IMR-90 (cell line): ENCODE data around the gene SLC18A3. TPM values are rescaled to one million over a fixed set of nuclear protein-coding genes. Genes with fewer than 3 reads are reported as not detected.

Experiments
- ATAC-seq: fragments of 200-7000 bp; cut with Tn5 transposase; 2 replicates; pipeline ENCODE4 v1.9.1; 2020; ENCODE audit warnings: low read depth, mild to moderate bottlenecking, moderate library complexity
- BruUV-seq: library from RNA; stranded (reverse); fragments of 400-500 nt; replicated peaks from 2 replicates; lab custom pipeline; 2021; lab: Mats Ljungman, UMichigan
- CTCF ChIA-PET: fragments of 300-600 bp; formaldehyde crosslinking; extraction: SDS; loops from one replicate; lab custom pipeline; 2021; ENCODE audit warnings: antibody characterized with exemption; lab: Yijun Ruan, JAX
- POLR2A ChIA-PET: fragments of 300-600 bp; sonication (Branson Sonifier 250); formaldehyde crosslinking; loops from one replicate; lab custom pipeline; 2022; ENCODE audit warnings: antibody characterized with exemption; ENCODE audit not compliant: unreplicated experiment; lab: Charles Lee
- DNase-seq: peaks from one replicate; pipeline ENCODE4 v3.0.0; 2013
- H2AFZ ChIP-seq: replicated peaks from 2 replicates; pipeline ENCODE3; 2013; ENCODE audit warnings: low read length, mild to moderate bottlenecking; ENCODE audit not compliant: poor library complexity
- H2AK5ac ChIP-seq: 2 replicates; pipeline ENCODE4 v1.6.1; 2013; ENCODE audit warnings: low read depth, low read length, inconsistent platforms
- H2AK9ac ChIP-seq: replicated peaks from 2 replicates; pipeline ENCODE3; 2013; ENCODE audit warnings: mild to moderate bottlenecking, low read depth, low read length, moderate library complexity; ENCODE audit not compliant: poor library complexity
- H2BK120ac ChIP-seq: 2 replicates; pipeline ENCODE4 v1.6.1; 2013; ENCODE audit warnings: low read depth, low read length, inconsistent platforms
- H2BK15ac ChIP-seq: 3 replicates; pipeline ENCODE4 v1.6.1; 2013; ENCODE audit warnings: low read depth, low read length, inconsistent platforms
- H2BK20ac ChIP-seq: 2 replicates; pipeline ENCODE4 v1.6.1; 2013; ENCODE audit warnings: low read depth, mild to moderate bottlenecking, inconsistent platforms, low read length, moderate library complexity
- H2BK5ac ChIP-seq: 2 replicates; pipeline ENCODE4 v1.6.1; 2013; ENCODE audit warnings: mild to moderate bottlenecking, low read depth, low read length, inconsistent platforms; ENCODE audit not compliant: poor library complexity, severe bottlenecking
- H3K14ac ChIP-seq: replicated peaks from 2 replicates; pipeline ENCODE4 v1.6.1; 2013; ENCODE audit warnings: low read depth, low read length, inconsistent platforms
- H3K18ac ChIP-seq: 2 replicates; pipeline ENCODE4 v1.6.1; 2013; ENCODE audit warnings: low read depth, low read length, control low read depth
- H3K23ac ChIP-seq: 2 replicates; pipeline ENCODE4 v1.6.1; 2013; ENCODE audit warnings: low read depth, low read length, inconsistent platforms
- H3K27ac ChIP-seq: 2 replicates; pipeline ENCODE4 v1.5.1; 2013; ENCODE audit warnings: mild to moderate bottlenecking, control low read depth, low read length; ENCODE audit not compliant: insufficient read depth
- H3K27me3 ChIP-seq: 2 replicates; pipeline ENCODE4 v1.6.1; 2013; ENCODE audit warnings: low read length; ENCODE audit not compliant: control insufficient read depth, insufficient read depth
- H3K36me3 ChIP-seq: 2 replicates; pipeline ENCODE4 v1.6.1; 2013; ENCODE audit warnings: low read length, mixed read lengths; ENCODE audit not compliant: control insufficient read depth, insufficient read depth
- H3K4ac ChIP-seq: 2 replicates; pipeline ENCODE4 v1.6.1; 2013; ENCODE audit warnings: low read depth, low read length, inconsistent platforms
- H3K4me1 ChIP-seq: 2 replicates; pipeline ENCODE4 v1.6.1; 2013; ENCODE audit warnings: low read length, mixed read lengths; ENCODE audit not compliant: control insufficient read depth, insufficient read depth
- H3K4me2 ChIP-seq: 2 replicates; pipeline ENCODE4 v1.6.1; 2013; ENCODE audit warnings: low read depth, mild to moderate bottlenecking, control low read depth, low read length, moderate library complexity
- H3K4me3 ChIP-seq: 2 replicates; pipeline ENCODE4 v1.5.1; 2013; ENCODE audit warnings: low read depth, mild to moderate bottlenecking, control low read depth, low read length, moderate library complexity; ENCODE audit not compliant: insufficient read depth
- H3K56ac ChIP-seq: 2 replicates; pipeline ENCODE4 v1.6.1; 2013; ENCODE audit warnings: low read length, inconsistent platforms; ENCODE audit not compliant: insufficient read depth; ENCODE audit errors: extremely low read depth
- H3K79me1 ChIP-seq, 2 experiments: 2 replicates each; pipeline ENCODE4 v1.6.1; 2013; ENCODE audit warnings: low read length in 2 of 2, inconsistent platforms in 1 of 2, low read depth in 1 of 2
- H3K9ac ChIP-seq: 2 replicates; pipeline ENCODE4 v1.6.1; 2013; ENCODE audit warnings: low read depth, low read length, control low read depth
- H3K9me1 ChIP-seq: 2 replicates; pipeline ENCODE4 v1.6.1; 2013; ENCODE audit warnings: low read length, inconsistent platforms; ENCODE audit not compliant: insufficient read depth
- H3K9me3 ChIP-seq: 2 replicates; pipeline ENCODE4 v1.6.1; 2013; ENCODE audit warnings: low read length; ENCODE audit not compliant: control insufficient read depth, insufficient read depth
- H4K20me1 ChIP-seq: 2 replicates; pipeline ENCODE4 v1.6.1; 2013; ENCODE audit warnings: low read length, inconsistent platforms; ENCODE audit not compliant: insufficient read depth
- H4K5ac ChIP-seq: 2 replicates; pipeline ENCODE4 v1.6.1; 2013; ENCODE audit warnings: mild to moderate bottlenecking, low read depth, low read length, control low read depth
- H4K8ac ChIP-seq, 2 experiments: 2 replicates each; pipeline ENCODE4 v1.6.1; 2013; ENCODE audit warnings: low read depth in 2 of 2, low read length in 2 of 2, control low read depth in 1 of 2, inconsistent platforms in 1 of 2
- H4K91ac ChIP-seq: 2 replicates; pipeline ENCODE4 v1.6.1; 2013; ENCODE audit warnings: low read depth, low read length, inconsistent platforms; ENCODE audit not compliant: insufficient read depth
- BHLHE40 ChIP-seq: fragments of 150-350 bp; IDR thresholded peaks from 2 replicates; pipeline ENCODE4 v1.6.1; 2016; ENCODE audit warnings: mild to moderate bottlenecking, low read depth, low read length
- CEBPB ChIP-seq: IDR thresholded peaks from 2 replicates; pipeline ENCODE4 v1.6.1; 2012; ENCODE audit warnings: low read depth, low read length, improper control_type of control experiment
- CHD1 ChIP-seq: IDR thresholded peaks from 2 replicates; pipeline ENCODE4 v1.6.1; 2012; ENCODE audit warnings: low read depth, low read length, improper control_type of control experiment
- CTCF ChIP-seq: conservative IDR thresholded peaks from 2 replicates; pipeline ENCODE4 v1.5.1; 2012; ENCODE audit warnings: mild to moderate bottlenecking, low read depth, low read length, improper control_type of control experiment
- ELK1 ChIP-seq: fragments of 150-350 bp; IDR thresholded peaks from 2 replicates; pipeline ENCODE4 v1.6.1; 2016; ENCODE audit warnings: low read depth, mild to moderate bottlenecking, low read length, moderate library complexity, borderline replicate concordance
- MAFK ChIP-seq: IDR thresholded peaks from 2 replicates; pipeline ENCODE4 v1.6.1; 2012; ENCODE audit warnings: low read depth, low read length, improper control_type of control experiment
- MAZ ChIP-seq: IDR thresholded peaks from 2 replicates; pipeline ENCODE4 v1.6.1; 2012; ENCODE audit warnings: low read depth, mild to moderate bottlenecking, low read length, improper control_type of control experiment, moderate library complexity, borderline replicate concordance
- NFE2L2 ChIP-seq: fragments of 150-350 bp; IDR thresholded peaks from 2 replicates; pipeline ENCODE4 v1.6.1; 2016; ENCODE audit warnings: low read depth, mild to moderate bottlenecking, low read length
- POLR2A ChIP-seq: IDR thresholded peaks from 2 replicates; pipeline ENCODE4 v1.6.1; 2012; ENCODE audit warnings: mild to moderate bottlenecking, low read depth, low read length
- RAD21 ChIP-seq: IDR thresholded peaks from 2 replicates; pipeline ENCODE4 v1.6.1; 2012; ENCODE audit warnings: low read length, improper control_type of control experiment
- RCOR1 ChIP-seq: IDR thresholded peaks from 2 replicates; pipeline ENCODE4 v1.6.1; 2012; ENCODE audit warnings: mild to moderate bottlenecking, low read length, improper control_type of control experiment; ENCODE audit not compliant: insufficient replicate concordance
- RFX5 ChIP-seq: IDR thresholded peaks from 2 replicates; pipeline ENCODE4 v1.8.0; 2012; ENCODE audit warnings: low read depth, mild to moderate bottlenecking, low read length, moderate library complexity
- SMC3 ChIP-seq: fragments of 150-350 bp; IDR thresholded peaks from 2 replicates; pipeline ENCODE4 v1.6.1; 2016; ENCODE audit warnings: low read depth, mild to moderate bottlenecking, antibody characterized with exemption, low read length, moderate library complexity
- USF2 ChIP-seq: fragments of 150-350 bp; IDR thresholded peaks from 2 replicates; pipeline ENCODE4 v1.6.1; 2017; ENCODE audit warnings: mild to moderate bottlenecking, antibody characterized with exemption, low read length, low read depth
- WGBS, 2 experiments: methylation state at CpG; one replicate each; pipeline versions ENCODE4 v1.1.5 to v1.1.7; 2013; ENCODE audit warnings: missing lambda C conversion rate in 2 of 2; ENCODE audit not compliant: insufficient read length in 1 of 2; ENCODE audit errors: extremely low coverage in 2 of 2; 5-methylcytosine and 5-hydroxymethylcytosine counted together
- dilution Hi-C: fragments of 300-500 bp; cut with HindIII; formaldehyde crosslinking; loops from one replicate; pipeline ENCODE4 v1.14.3; 2018; ENCODE audit warnings: low sequenced_read_pairs; ENCODE audit not compliant: unreplicated experiment
- in situ Hi-C: fragments of 300-500 bp; cut with MboI; formaldehyde crosslinking; loops from 3 replicates; pipeline ENCODE4 v1.14.3; 2019; ENCODE audit warnings: low sequenced_read_pairs, inconsistent platforms, mixed read lengths
- intact Hi-C: fragments of 100-400 bp; cut with micrococcal nuclease; formaldehyde crosslinking; loops from 2 replicates; pipeline ENCODE4 v1.10.0; 2022
- polyA plus RNA-seq, 3 experiments: library from polyadenylated mRNA; depleted of rRNA; stranded (reverse); fragments of >200 nt; gene quantifications; 2 replicates each; pipeline ENCODE4 v1.2.3, GENCODE V29; 2012; ENCODE audit warnings: low replicate concordance in 1 of 3
- total RNA-seq: library from RNA; depleted of rRNA; stranded (reverse); fragments of >200 nt; gene quantifications from 2 replicates; pipeline ENCODE4 v1.2.3, GENCODE V29; 2012

SLC18A3 gene
- total and polyA plus RNA-seq, 2 of the 4 experiments (the other 2 are of a cell fraction): not detected

GRCh38 chr10:49643241-49644034, 33.3 kb downstream of the SLC18A3 start:
- H3K23ac ChIP-seq: no peak overlapping the region
- no peaks in the 10 kb centered on the region for H4K20me1 ChIP-seq
- H2BK15ac ChIP-seq: no peak overlapping the region
- no peak overlapping the region for H3K14ac ChIP-seq
- H3K27me3 ChIP-seq: peaks cover 14% of the 10 kb centered on the region
- H3K9me1 ChIP-seq: no peaks in the 10 kb centered on the region
- H3K4me2 ChIP-seq: no peak overlapping the region
- no peaks in the 10 kb centered on the region for H3K4me1 ChIP-seq
- H2AFZ ChIP-seq: no peak overlapping the region
- H4K91ac ChIP-seq: no peak overlapping the region
- H2AK9ac ChIP-seq: no peak overlapping the region
- H4K5ac ChIP-seq: no peak overlapping the region
- H2BK20ac ChIP-seq: no peak overlapping the region
- TF ChIP-seq MAZ (no peak), SMC3 (no peak), CHD1 (no peak), MAFK (no peak), RAD21 (no peak), POLR2A (no peak), USF2 (no peak), RFX5 (no peak), RCOR1 (no peak), CTCF (no peak), CEBPB (no peak), BHLHE40 (no peak), ELK1 (no peak), NFE2L2 (no peak)
- BruUV-seq: no TSS peak
- no peak overlapping the region for H3K56ac ChIP-seq
- intact Hi-C loops (no loop called here), dilution Hi-C loops (no loop called here), in situ Hi-C loops (no loop called here)
- ATAC-seq (no peak), DNase-seq (no peak)
- ChIA-PET CTCF (no interaction called here), POLR2A (no interaction called here)
- no peak overlapping the region for H3K9ac ChIP-seq
- no peak overlapping the region for H2AK5ac ChIP-seq
- H4K8ac ChIP-seq: no peak overlapping the region
- H3K18ac ChIP-seq: no peak overlapping the region
- H3K36me3 ChIP-seq: no peaks in the 10 kb centered on the region
- no peak overlapping the region for H2BK120ac ChIP-seq
- no peak overlapping the region for H2BK5ac ChIP-seq
- H3K79me1 ChIP-seq: no peaks in the 10 kb centered on the region
- H3K4me3 ChIP-seq: no peak overlapping the region
- H3K4ac ChIP-seq: no peak overlapping the region
- no peaks in the 10 kb centered on the region for H3K9me3 ChIP-seq
- WGBS, 2 experiments: 45% methylated on average over 3 of the region's 5 CpGs; no CpG with 5 or more reads in 1 of the 2 experiments
- H3K27ac ChIP-seq: no peak overlapping the region
